ELF-1 (cell line): ENCODE results near the gene ZNF786.
"Not testable (repeated sequence)": the region's sequence is repeated elsewhere in the genome, so short reads cannot be mapped to it uniquely, and the experiment has no call there.

Experiments
- DNase-seq: peaks from one replicate; pipeline ENCODE4 v3.0.0-alpha.2; 2016; ENCODE audit warnings: low read depth, low spot score

The ZNF786 gene

DNA sequence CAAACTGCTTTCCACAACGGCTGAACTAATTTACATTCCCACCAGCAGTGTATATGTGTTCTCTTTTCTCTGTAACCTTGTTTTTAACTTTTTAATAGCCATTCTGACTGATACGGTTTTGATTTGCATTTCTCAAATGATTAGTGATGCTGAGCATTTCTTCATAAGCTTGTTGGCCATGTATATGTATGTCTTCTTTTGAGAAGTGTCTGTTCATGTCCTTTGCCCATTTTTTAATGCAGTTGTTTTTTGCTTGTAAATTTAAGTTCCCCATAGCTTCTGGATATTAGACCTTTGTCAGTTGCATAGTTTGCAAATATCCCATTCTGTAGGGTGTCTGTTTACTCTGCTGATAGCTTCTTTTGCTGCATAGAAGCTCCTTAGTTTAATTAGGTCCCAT, 6.1 kb downstream of the ZNF786 start:
- no peak for DNase-seq

DNA sequence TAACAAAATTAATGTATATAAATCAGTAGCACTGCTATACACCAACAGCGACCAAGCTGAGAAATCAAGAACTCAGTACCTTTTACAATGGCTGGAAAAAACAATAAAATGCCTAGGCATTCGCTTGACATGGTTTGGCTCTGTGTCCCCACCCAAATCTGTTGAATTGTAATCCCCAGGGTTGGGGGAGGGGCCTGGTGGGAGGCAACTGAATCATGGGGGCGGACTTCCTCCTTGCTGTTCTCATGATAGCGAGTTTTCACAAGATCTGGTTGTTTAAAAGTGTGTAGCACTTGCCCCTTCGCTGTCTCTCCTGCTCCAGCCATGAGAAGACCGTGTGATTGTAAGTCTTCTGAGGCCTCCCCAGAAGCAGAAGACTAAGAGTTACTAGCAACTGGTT, 8.6 kb downstream of the ZNF786 start:
- no peak for DNase-seq

GRCh38 chr7:149077594-149077993, 12.9 kb downstream of the ZNF786 start:
- no peak for DNase-seq

DNA sequence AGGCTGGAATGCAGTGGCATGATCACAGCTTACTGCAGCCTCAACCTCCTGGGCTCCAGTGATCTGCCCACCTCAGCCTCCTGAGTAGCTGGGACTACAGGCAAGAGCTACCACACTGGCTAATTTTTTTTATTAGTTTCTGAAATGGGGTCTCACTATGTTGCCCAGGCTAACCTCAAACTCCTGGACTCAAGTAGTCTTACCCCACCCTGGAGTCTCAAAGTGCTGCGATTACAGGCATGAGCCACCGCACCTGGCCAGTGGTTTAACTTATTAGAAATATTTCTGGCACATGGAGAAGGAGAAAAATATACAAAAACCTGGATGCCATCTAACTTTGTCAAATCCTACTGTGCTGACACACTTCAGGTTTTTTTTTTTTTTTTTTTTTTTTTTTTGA, 15.2 kb downstream of the ZNF786 start:
- DNase-seq: no peak

- DNase-seq: no peak
Measured at GRCh38 chr7:149074116-149074885, 16.2 kb downstream of the ZNF786 start.

- DNase-seq: no peak
Measured at GRCh38 chr7:149072438-149072775, 18.1 kb downstream of the ZNF786 start.

DNA sequence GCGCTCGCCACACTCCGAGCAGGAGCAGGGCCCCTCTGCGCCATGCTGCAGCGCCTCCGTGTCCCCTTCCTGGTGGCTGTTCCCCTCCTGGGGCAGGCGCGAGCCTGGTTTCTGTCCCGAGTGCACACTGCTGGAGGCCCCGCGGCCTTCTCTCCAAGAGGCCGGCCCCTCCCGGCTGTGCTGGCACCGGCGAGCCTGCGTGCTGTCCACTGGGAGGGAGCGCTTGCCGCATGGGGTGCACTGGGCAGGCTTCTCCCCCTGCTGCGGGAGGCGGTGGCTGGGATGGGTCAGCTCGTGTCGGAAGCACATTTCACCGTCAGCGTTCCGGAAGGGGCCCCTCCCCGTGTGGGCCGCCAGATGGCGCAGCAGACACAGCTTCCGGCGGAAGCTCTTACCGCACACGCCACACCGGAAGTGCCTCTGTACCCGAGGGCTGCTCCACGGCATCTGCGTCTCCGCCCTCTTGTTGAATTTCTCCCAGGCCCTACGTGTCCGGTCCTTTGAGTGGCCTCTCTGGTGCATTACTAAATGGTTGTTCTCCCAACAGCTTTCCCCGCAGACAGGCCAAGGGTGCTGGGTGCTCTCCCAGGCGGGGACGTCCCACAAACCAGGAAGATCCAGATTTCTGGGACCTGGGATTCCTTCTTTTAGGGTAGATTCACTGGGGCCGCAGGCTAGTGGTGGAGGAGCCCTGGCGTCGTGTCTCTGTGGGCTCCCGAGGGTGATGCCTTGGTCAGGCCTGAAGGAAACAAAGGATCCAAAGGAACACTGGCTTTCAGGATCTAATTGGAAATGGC, 18.7 kb downstream of the ZNF786 start:
- DNase-seq: peak; percentile 92

- DNase-seq: peak; percentile 8
Measured at GRCh38 chr7:149071182-149071635, 19.3 kb downstream of the ZNF786 start.

- peak; percentile 46 for DNase-seq
Measured at GRCh38 chr7:149070372-149071125, 20.0 kb downstream of the ZNF786 start.

- DNase-seq: no peak
Measured at GRCh38 chr7:149067869-149068268, 22.6 kb downstream of the ZNF786 start.

- DNase-seq: no peak
Measured at GRCh38 chr7:149063476-149063875, 27.0 kb downstream of the ZNF786 start.

GRCh38 chr7:149062217-149062899, 28.2 kb downstream of the ZNF786 start:
- not testable (repeated sequence) for DNase-seq

DNA sequence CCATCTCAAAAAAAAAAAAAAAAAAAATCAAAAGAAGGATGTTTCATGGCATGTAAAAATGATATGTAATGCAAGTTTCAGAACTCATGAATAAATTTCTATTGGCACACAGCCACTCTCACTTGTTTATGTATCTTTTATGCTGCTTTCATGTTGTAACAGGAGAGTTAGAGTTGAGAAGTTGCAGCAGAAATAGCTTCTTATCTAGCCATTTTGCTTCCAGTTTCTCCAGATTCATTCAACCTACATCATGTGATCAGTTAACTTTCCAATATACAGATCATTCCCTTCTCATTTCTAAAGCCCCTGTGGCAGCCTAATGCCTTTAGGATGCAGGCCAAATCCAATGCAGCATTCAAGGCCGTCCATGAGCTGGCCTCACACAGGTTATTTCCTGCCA, 30.4 kb downstream of the ZNF786 start:
- no peak for DNase-seq

DNA sequence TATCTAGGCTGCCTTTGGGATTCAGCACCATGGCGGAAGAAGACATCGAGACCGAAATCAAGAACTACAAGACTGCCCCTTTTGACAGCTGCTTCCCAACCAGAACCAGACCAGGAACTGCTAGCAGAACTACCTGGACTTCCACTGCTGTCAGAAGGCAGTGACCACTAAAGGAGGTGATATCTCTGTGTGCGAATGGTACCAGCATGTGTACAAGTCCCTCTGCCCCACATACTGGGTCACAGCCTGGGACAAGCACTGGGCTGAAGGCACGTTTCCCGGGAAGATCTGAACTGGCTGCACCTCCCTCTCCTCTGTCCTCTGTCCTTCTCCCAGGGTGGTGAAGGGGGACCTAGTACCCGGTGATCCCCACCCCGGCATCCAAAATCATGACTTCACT, 36.6 kb downstream of the ZNF786 start:
- DNase-seq: no peak

DNA sequence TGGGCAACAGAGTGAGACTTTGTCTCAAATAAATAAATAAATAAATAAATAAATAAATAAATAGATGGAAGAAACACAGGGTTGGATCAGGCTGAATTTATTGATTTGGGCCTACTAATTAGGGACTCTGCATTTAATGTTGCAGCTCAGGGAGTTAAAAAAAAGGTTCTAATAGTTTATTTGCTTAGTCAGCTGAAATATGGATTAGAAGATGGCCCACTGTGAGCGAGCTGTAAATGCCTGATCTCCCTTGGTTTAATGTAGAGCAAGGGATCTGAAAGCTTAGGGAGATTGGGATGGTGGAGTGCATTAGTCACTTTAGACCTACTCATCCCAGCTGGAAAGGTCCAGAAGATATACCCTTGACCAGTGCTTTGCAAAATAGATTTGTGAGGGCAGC, 37.1 kb downstream of the ZNF786 start:
- no peak for DNase-seq

- DNase-seq: no peak
Measured at GRCh38 chr7:149050941-149051340, 39.6 kb downstream of the ZNF786 start.

DNA sequence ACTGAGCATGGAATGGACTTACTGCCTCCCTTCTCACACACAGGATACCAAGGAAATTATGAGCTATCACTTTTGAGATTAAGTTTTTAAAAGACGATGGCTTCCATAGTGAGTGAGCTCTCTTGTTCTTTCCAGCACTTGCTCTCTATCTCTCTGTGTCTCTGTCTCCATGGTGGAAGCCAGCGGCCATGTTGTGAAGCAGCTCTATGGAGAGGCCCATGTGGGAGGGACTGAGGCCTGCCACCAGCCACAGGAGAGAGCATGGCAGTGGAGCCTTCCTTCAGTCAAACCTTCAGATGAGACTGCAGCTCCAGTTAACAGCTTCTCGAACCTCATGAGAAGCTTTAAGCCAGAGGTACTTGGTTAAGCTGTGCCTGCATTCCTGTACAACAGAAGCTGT, 41.7 kb downstream of the ZNF786 start:
- no peak for DNase-seq

DNA sequence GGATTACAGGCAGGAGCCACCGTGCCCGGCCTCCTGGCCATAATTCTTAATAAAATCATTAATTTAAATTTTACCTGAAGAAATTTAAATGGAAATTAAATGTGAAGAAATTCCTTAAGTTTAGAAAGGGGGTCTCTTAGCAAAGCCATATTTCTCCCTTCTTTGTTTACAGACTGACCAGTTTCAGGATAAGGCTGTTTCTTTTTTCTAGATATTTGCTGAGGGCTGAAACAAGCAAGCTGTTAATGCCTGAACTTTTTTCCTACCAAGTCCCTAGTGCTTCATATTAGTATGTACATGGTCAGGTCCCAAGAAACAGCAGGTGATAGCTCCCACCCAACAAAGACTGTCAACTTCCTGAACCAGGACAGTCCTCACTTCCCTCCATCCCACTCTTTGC, 44.1 kb downstream of the ZNF786 start:
- DNase-seq: no peak

GRCh38 chr7:149043936-149044335, 46.6 kb downstream of the ZNF786 start:
- DNase-seq: no peak

- DNase-seq: no peak
Measured at GRCh38 chr7:149041350-149041749, 49.2 kb downstream of the ZNF786 start.

GRCh38 chr7:149038641-149039040, 51.9 kb downstream of the ZNF786 start:
- peak; percentile 36 for DNase-seq

- DNase-seq: no peak
Measured at GRCh38 chr7:149036676-149037075, 53.8 kb downstream of the ZNF786 start.
